GM18511 (cell line): Measurements from ENCODE around the gene PRSS8.

Experiments
- ATAC-seq: cut with Tn5 transposase; IDR thresholded peaks from one replicate; pipeline ENCODE4 v1.9.1; 2021; ENCODE audit warnings: mild to moderate bottlenecking, moderate library complexity; ENCODE audit not compliant: unreplicated experiment

Gene PRSS8

GRCh38 chr16:31084584-31085302 lies 50.8 kb downstream of the PRSS8 start:
- no peak for ATAC-seq

GRCh38 chr16:31083981-31084380 lies 51.5 kb downstream of the PRSS8 start:
- ATAC-seq, result no peak

GRCh38 chr16:31083556-31083955 lies 52.0 kb downstream of the PRSS8 start:
- ATAC-seq, result no peak

- no peak for ATAC-seq
These were observed 52.4 kb downstream of the PRSS8 start for GRCh38 chr16:31083081-31083480.

GRCh38 chr16:31082368-31083045 lies 53.0 kb downstream of the PRSS8 start:
- no peak for ATAC-seq
